Spleen (tissue), 11 donors: ENCODE measurements around the gene PLAAT4. TPM values are rescaled to one million over a fixed set of nuclear protein-coding genes. Genes with fewer than 3 reads are reported as not detected.

ENCODE experiments used
- DNase-seq: peaks from one replicate; pipeline ENCODE4 v3.0.0-alpha.2; 2020
- H3K27ac ChIP-seq, 8 donors: fragments of 200-600 bp; sonication (generic) in 7 of 8; 1 replicate in 4 of 8; 2 replicates in 4 of 8; pipeline versions ENCODE4 v1.5.0 to v1.8.0; 2016 to 2021; ENCODE audit warnings: inconsistent platforms in 4 of 8, mild to moderate bottlenecking in 4 of 8, moderate library complexity in 1 of 8
- H3K27me3 ChIP-seq, 7 donors: fragments of 200-600 bp; sonication (generic) in 6 of 7; replicated peaks in 1 of 7; 1 replicate in 4 of 7; 2 replicates in 3 of 7; pipeline versions ENCODE4 v1.5.0 to v1.8.0; 2016 to 2021; ENCODE audit warnings: inconsistent platforms in 3 of 7, mild to moderate bottlenecking in 1 of 7
- H3K36me3 ChIP-seq, 6 donors: fragments of 200-600 bp; sonication (generic) in 5 of 6; 1 replicate in 4 of 6; 2 replicates in 2 of 6; pipeline versions ENCODE4 v1.5.0 to v1.8.0; 2016 to 2021; ENCODE audit warnings: inconsistent platforms in 2 of 6
- H3K4me1 ChIP-seq, 6 donors: fragments of 200-600 bp; sonication (generic) in 5 of 6; 1 replicate in 3 of 6; 2 replicates in 3 of 6; pipeline versions ENCODE4 v1.5.0 to v1.8.0; 2016 to 2021; ENCODE audit warnings: inconsistent platforms in 3 of 6
- H3K4me3 ChIP-seq, 8 donors: fragments of 200-600 bp; sonication (generic) in 7 of 8; 1 replicate in 4 of 8; 2 replicates in 4 of 8; pipeline versions ENCODE4 v1.5.0 to v1.8.0; 2016 to 2021; ENCODE audit warnings: inconsistent platforms in 4 of 8, mild to moderate bottlenecking in 4 of 8, moderate library complexity in 2 of 8
- H3K9me3 ChIP-seq, 8 donors: fragments of 200-600 bp; sonication (generic) in 7 of 8; 1 replicate in 4 of 8; 2 replicates in 4 of 8; pipeline versions ENCODE4 v1.5.0 to v1.8.0; 2016 to 2021; ENCODE audit warnings: inconsistent platforms in 4 of 8
- POLR2A ChIP-seq, 3 donors: fragments of 450-650 bp; IDR thresholded peaks; one replicate each; pipeline ENCODE4 v1.5.1; 2017; ENCODE audit warnings: antibody characterized with exemption in 3 of 3, mild to moderate bottlenecking in 1 of 3
- POLR2AphosphoS5 ChIP-seq, 3 donors: sonication (generic); formaldehyde crosslinking; IDR thresholded peaks; one replicate each; pipeline ENCODE4 v1.5.1; 2017; ENCODE audit warnings: antibody characterized with exemption in 3 of 3
- WGBS, 5 donors: extraction: QIAGEN DNeasy Blood & Tissue Kit in 3 of 5; methylation state at CpG; one replicate each; pipeline versions ENCODE4 v1.1.5 to v1.1.7; 2013 to 2018; 5-methylcytosine and 5-hydroxymethylcytosine counted together
- intact Hi-C: fragments of 100-400 bp; cut with DNase I; formaldehyde crosslinking; loops from one replicate; pipeline ENCODE4 v1.15.0; 2023; ENCODE audit warnings: low total_unique reads
- polyA plus RNA-seq, 3 donors: library from polyadenylated mRNA; stranded (reverse); fragments of 200-250 nt; gene quantifications; one replicate each; pipeline ENCODE4 v1.2.1, GENCODE V29; 2013
- total RNA-seq, 7 donors: library from RNA; depleted of rRNA in 3 of 7; stranded (reverse); fragments of >200 nt in 3 of 7; fragmentation: NEBNext Ultra II Directional in 4 of 7; extraction: Animal tissue kit (Norgen Biotek cat#: 25700) in 4 of 7; gene quantifications; one replicate each; pipeline versions ENCODE4 v1.1.0 to v1.2.1, GENCODE V29; 2016 to 2021
- TF ChIP-seq, protein P1 (sequence below), 11 experiments: fragments of 200-600 bp in 7 of 11; fragments of 450-650 bp in 4 of 11; sonication (generic) in 4 of 11; IDR thresholded peaks in 8 of 11; conservative IDR thresholded peaks in 3 of 11; 1 replicate in 7 of 11; 2 replicates in 4 of 11; pipeline versions ENCODE4 v1.4.0 to v1.8.0; 2016 to 2021; ENCODE audit warnings: antibody characterized with exemption in 11 of 11, inconsistent platforms in 4 of 11, mild to moderate bottlenecking in 1 of 11
- donor health status: healthy with polysubstance abuse.
- donor health status: DM: no; HTN: no; CAD: no; lungs with moderate emphysema.
- donor health status: DM: no; HTN: no; CAD: no.
- donor health status: Bipolar disorder and iron deficiency.
- donor health status: healthy.
- donor health status: DM: no; HTN: no; CAD: no.
- donor health status: DM: yes; HTN: yes; CAD: no.

PLAAT4 gene
- total and polyA plus RNA-seq, 10 donors: 55.6 to 105 (median 68.1) TPM

DNA sequence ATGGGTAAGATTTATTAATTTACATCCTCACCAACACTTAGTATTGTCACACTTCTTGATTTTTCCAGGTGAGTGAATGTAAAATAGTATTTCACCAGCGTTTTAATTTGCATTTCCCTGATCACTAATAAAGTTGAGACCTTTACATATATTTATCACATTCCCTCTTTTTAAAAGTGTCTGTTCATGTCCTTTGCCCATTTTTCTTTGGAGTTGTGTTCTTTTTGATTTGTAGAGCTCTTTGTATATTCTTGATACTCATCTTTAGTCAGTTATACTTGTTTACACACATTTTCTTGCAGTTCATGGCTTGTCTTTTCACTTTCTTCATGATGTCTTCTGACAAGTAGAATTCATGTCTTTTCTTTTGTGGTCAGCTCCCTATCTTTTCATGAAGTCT is 43.5 kb upstream of the PLAAT4 start:
- 76 to 91% (median 86%) methylated on average over 1 of the region's 1 CpG for WGBS, 5 donors

DNA sequence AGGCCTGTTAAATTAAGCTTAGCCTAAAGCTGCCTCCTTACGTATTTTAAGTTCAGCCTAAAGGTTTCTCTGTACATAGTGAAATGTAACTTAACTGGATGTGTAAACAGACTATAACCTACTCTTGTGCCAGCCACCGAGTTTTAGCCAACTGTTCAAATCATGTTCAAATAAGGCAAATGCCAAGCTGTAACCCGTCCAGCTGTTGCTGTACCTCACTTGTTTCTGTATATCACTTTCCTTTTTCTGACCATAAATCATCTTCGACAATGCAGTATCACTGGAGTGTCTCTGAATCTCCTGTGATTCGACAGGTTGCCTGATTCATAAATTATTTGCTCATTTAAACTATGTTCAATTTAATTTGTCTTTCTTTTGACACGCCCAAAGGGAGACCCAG is 41.6 kb upstream of the PLAAT4 start:
- H3K9me3 ChIP-seq: peaks cover under 1 to 15% (median 11%) of the 10 kb centered on the region in 8 donors
- no peak overlapping the region for H3K4me3 ChIP-seq
- H3K4me1 ChIP-seq: peaks cover 6 to 24% (median 16%) of the 10 kb centered on the region in 6 donors
- no peak for DNase-seq
- peaks cover 0 to 27% (median 7%) of the 10 kb centered on the region in 7 donors for H3K27me3 ChIP-seq
- intact Hi-C loops: no loop called here
- no peak overlapping the region for H3K27ac ChIP-seq
- TF ChIP-seq, protein P1, sequence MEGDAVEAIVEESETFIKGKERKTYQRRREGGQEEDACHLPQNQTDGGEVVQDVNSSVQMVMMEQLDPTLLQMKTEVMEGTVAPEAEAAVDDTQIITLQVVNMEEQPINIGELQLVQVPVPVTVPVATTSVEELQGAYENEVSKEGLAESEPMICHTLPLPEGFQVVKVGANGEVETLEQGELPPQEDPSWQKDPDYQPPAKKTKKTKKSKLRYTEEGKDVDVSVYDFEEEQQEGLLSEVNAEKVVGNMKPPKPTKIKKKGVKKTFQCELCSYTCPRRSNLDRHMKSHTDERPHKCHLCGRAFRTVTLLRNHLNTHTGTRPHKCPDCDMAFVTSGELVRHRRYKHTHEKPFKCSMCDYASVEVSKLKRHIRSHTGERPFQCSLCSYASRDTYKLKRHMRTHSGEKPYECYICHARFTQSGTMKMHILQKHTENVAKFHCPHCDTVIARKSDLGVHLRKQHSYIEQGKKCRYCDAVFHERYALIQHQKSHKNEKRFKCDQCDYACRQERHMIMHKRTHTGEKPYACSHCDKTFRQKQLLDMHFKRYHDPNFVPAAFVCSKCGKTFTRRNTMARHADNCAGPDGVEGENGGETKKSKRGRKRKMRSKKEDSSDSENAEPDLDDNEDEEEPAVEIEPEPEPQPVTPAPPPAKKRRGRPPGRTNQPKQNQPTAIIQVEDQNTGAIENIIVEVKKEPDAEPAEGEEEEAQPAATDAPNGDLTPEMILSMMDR (IDR thresholded peaks at IDR 0.05 in 8 of 11, conservative IDR thresholded peaks at IDR 0.05 in 3 of 11): no peak
- TF ChIP-seq POLR2A (IDR thresholded peaks at IDR 0.05): no peak
- TF ChIP-seq POLR2AphosphoS5 (IDR thresholded peaks at IDR 0.05): no peak
- no peaks in the 10 kb centered on the region for H3K36me3 ChIP-seq
- 87 to 95% (median 91%) methylated on average over 6 of the region's 6 CpGs for WGBS, 5 donors

More for the DNA sequence above, 43.5 kb upstream of the PLAAT4 start:
- no peaks in the 10 kb centered on the region for H3K36me3 ChIP-seq
- TF ChIP-seq POLR2A (IDR thresholded peaks at IDR 0.05) (no peak), POLR2AphosphoS5 (IDR thresholded peaks at IDR 0.05) (no peak)
- TF ChIP-seq, protein P1 (IDR thresholded peaks at IDR 0.05 in 8 of 11, conservative IDR thresholded peaks at IDR 0.05 in 3 of 11): no peak
- H3K27ac ChIP-seq: no peak overlapping the region
- no peak for DNase-seq
- peaks cover 6 to 36% (median 16%) of the 10 kb centered on the region in 6 donors for H3K4me1 ChIP-seq
- H3K27me3 ChIP-seq: peaks cover 0 to 34% (median 7%) of the 10 kb centered on the region in 7 donors
- no peak overlapping the region for H3K4me3 ChIP-seq
- intact Hi-C loops: no loop called here
- H3K9me3 ChIP-seq: no peaks in the 10 kb centered on the region

DNA sequence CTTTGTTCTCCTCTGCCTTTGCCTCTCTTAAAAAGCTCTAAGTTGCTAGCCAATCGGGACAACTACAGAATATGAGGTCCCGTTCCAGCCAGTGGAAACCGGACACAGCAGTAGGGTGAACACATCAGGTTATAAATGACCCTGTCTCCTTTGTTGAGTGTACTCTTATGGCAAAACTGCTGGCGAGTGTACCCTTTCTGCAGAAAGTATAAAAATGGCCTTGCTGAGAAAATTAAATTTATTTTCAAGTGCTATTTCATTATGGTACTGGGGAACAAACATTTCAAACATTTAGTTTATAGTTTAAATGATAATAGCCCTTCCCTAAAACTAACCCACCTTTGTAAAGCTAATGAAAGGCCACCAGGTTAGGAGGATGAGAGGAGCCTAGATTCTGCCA is 36.7 kb upstream of the PLAAT4 start:
- H3K9me3 ChIP-seq: peaks cover 4 to 27% (median 20%) of the 10 kb centered on the region in 8 donors
- no peak overlapping the region for H3K4me3 ChIP-seq
- H3K4me1 ChIP-seq: peaks cover 0 to 31% (median 16%) of the 10 kb centered on the region in 6 donors
- H3K27me3 ChIP-seq: no peaks in the 10 kb centered on the region
- intact Hi-C loops: no loop called here
- 82 to 98% (median 90%) methylated on average over 4 of the region's 4 CpGs for WGBS, 5 donors
- TF ChIP-seq POLR2A (IDR thresholded peaks at IDR 0.05): no peak
- no peak for TF ChIP-seq POLR2AphosphoS5 (IDR thresholded peaks at IDR 0.05)
- TF ChIP-seq, protein P1 (IDR thresholded peaks at IDR 0.05 in 8 of 11, conservative IDR thresholded peaks at IDR 0.05 in 3 of 11): no peak
- no peaks in the 10 kb centered on the region for H3K36me3 ChIP-seq
- DNase-seq: no peak
- H3K27ac ChIP-seq: no peak overlapping the region

DNA sequence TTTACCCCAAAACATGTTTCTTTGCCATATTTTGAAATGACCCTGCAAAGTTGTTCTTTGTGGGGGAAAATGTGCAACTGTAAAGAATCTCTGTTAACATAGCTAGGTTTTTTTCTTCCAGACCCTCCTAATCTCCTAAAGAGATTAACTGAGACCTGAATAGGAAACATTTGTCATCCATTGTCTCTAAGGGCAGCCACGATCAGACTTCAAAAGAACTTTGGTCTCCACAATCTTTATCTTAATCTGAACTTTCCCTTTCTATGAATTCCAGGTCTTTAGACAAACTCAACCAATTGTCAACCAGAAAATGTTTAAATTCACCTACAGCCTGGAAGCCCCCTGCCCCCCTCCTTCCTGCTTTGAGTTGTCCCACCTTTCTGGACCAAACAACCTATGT is 35.4 kb upstream of the PLAAT4 start:
- H3K27ac ChIP-seq: no peak overlapping the region
- no peaks in the 10 kb centered on the region for H3K36me3 ChIP-seq
- H3K4me3 ChIP-seq: no peak overlapping the region
- peaks cover 4 to 27% (median 20%) of the 10 kb centered on the region in 8 donors for H3K9me3 ChIP-seq
- H3K4me1 ChIP-seq: peaks cover 4 to 44% (median 30%) of the 10 kb centered on the region in 6 donors
- no peak for TF ChIP-seq POLR2A (IDR thresholded peaks at IDR 0.05)
- TF ChIP-seq, protein P1 (IDR thresholded peaks at IDR 0.05 in 8 of 11, conservative IDR thresholded peaks at IDR 0.05 in 3 of 11): no peak
- no peak for TF ChIP-seq POLR2AphosphoS5 (IDR thresholded peaks at IDR 0.05)
- H3K27me3 ChIP-seq: peaks cover 0 to 10% (median 0%) of the 10 kb centered on the region in 7 donors
- WGBS, 5 donors: 43 to 68% (median 64%) methylated on average over 1 of the region's 1 CpG
- no peak for DNase-seq
- intact Hi-C loops: no loop called here
